GM12873 (cell line): ENCODE data around the gene TUBB2A.

Source experiments
- CTCF ChIP-seq: IDR thresholded peaks from 2 replicates; pipeline ENCODE4 v1.5.1; 2012; ENCODE audit warnings: low read depth, mild to moderate bottlenecking, moderate library complexity, low read length, control low read depth; ENCODE audit not compliant: insufficient read depth; ENCODE audit errors: missing control alignments

Gene TUBB2A

GRCh38 chr6:3139090-3139903, 18.0 kb downstream of the TUBB2A start:
- no peak for TF ChIP-seq CTCF

GRCh38 chr6:3138341-3138740, 19.0 kb downstream of the TUBB2A start:
- no peak for TF ChIP-seq CTCF

GRCh38 chr6:3137057-3137777, 20.1 kb downstream of the TUBB2A start:
- TF ChIP-seq CTCF, result no peak

GRCh38 chr6:3136292-3137011, 20.9 kb downstream of the TUBB2A start:
- TF ChIP-seq CTCF, result no peak

GRCh38 chr6:3135668-3136291, 21.6 kb downstream of the TUBB2A start:
- TF ChIP-seq CTCF, result no peak

- TF ChIP-seq CTCF, result no peak
These were observed 23.8 kb downstream of the TUBB2A start for GRCh38 chr6:3133515-3133914.
